COR-L47 (cell line): ENCODE measurements around the gene DIPK1B.

Experiments
- DNase-seq: peaks from one replicate; lab custom pipeline; 2025; lab: John Stamatoyannopoulos, UW

The DIPK1B gene

DNA sequence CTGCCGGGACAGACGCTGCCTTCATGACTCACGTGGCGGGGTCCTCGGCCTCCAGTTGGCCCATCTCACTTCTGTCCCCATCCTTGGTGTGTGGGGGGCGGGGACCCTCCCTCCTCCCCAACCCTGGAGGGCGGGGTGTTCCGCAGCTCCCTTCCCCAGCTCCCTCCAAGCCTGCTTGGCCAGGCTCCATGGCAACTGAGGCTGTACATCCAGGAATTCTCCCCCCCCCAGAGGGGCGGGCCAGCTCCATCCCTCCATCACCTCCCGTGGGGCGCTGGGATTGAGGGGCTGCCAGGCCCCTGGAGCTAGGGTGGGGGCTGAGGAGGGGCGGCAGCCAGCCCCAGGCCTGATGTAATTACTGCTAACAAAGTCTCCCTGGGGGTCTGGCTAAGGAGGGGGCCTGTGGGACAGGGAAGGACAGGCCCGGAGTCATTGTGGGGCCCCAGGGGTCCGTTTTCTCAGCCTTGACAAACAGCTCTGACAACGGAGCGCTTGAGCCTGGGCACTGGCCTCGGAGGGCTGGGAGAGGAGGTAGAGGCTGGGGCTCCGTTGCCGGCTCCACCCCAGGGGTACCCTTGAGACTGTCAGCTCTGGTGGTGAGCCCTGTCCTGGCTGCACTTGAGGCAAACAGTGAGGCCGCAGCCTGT lies 8.0 kb downstream of the DIPK1B start:
- peak; percentile 81 for DNase-seq

DNA sequence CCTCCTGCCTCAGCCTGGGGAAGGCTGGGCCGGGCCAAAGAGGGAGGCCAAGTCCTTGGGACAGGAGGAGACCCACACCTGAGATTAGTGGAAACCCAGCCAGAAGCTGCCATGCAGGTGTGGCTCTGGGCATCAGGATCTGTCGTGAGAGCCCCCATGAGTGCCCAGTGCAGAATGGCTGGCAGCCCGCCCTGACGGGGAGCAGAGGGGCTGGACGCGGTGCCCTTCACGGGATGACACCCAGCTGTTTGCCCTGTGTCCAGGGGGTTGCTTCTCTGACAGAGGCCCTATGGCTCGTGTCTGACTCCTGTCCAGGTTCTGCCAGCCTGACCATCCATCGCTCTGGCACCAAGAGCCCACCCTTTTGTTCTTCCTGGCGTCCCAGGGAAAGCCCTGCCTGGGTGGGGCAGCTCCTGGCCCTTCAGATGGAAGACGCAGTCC lies 8.5 kb downstream of the DIPK1B start:
- no peak for DNase-seq

DNA sequence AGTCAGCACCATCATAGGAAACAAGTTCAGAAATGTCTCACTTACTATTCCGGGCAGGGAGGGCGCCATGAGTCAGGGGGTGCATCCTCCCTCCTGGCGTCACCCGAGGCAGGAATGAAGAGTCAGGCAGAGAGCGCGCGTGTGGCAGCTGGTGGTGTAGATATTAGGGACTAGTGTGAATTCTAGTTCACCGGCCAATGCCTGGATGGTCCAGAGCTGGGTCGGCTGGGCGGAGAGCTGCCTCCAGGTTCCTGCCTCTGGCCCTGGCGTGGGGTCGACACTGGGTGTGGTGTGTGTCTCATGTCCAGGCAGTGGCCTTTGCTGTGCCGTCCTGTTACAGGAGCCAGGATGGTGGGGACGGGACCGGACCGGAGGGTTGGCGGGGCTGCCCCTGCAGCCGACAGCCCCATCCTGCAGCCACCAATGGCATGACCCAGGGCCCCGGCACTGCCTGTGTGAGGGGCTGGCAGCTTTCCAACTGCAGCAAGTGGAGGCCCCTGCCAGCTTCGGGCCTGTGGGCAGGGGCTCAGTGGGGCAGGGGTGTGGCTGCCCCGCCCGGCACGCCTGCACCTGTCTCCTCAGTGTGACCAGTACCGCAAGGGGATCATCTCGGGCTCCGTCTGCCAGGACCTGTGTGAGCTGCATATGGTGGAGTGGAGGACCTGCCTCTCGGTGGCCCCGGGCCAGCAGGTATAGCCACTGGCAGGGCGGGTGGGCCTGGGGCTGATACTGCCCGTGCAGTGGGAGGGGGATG lies 9.1 kb downstream of the DIPK1B start:
- DNase-seq, result peak; percentile 64

DNA sequence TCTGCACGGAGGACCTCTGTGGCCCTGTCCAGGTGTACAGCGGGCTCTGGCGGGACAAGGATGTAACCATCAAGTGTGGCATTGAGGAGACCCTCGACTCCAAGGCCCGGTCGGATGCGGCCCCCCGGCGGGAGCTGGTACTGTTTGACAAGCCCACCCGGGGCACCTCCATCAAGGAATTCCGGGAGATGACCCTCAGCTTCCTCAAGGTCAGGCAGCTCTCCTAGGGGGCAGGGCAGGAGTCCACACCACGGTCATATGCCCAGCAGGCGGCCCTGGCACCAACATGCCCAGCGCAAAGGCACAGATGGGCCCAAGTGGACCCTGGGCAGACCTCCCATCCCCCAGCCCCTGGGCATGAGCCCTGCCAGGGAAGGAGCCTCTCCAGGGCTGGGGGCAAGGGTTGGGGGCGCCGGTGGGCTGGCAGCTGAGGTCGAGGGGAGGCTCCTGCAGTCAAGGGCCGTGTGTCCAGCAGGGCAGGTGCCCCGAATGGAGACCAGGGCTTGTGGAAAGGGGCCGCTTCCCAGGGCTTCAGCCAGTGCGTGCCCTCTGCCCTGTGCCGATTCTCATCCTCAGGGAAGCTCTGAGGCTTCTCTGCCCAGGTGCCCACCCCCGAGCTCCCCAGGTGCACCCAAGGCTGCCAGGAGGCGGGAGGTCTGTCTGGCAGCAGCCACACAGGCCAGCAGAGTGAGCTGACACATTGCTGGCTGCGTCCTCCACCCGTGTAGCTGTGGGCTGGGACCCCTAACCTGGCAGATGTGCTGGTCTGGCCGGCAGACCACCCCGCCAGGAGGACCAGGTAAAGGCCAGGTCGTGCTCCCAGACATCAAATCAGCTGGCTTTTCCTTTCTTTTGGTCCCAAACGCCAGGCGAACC lies 10.0 kb downstream of the DIPK1B start:
- no peak for DNase-seq

DNA sequence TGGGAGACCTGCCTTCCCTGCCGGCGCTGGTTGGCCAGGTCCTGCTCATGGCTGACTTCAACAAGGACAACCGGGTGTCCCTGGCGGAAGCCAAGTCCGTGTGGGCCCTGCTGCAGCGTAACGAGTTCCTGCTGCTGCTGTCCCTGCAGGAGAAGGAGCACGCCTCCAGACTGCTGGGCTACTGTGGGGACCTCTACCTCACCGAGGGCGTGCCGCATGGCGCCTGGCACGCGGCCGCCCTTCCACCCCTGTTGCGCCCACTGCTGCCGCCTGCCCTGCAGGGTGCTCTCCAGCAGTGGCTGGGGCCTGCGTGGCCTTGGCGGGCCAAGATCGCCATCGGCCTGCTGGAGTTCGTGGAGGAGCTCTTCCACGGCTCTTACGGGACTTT lies 10.6 kb downstream of the DIPK1B start:
- DNase-seq, result no peak

DNA sequence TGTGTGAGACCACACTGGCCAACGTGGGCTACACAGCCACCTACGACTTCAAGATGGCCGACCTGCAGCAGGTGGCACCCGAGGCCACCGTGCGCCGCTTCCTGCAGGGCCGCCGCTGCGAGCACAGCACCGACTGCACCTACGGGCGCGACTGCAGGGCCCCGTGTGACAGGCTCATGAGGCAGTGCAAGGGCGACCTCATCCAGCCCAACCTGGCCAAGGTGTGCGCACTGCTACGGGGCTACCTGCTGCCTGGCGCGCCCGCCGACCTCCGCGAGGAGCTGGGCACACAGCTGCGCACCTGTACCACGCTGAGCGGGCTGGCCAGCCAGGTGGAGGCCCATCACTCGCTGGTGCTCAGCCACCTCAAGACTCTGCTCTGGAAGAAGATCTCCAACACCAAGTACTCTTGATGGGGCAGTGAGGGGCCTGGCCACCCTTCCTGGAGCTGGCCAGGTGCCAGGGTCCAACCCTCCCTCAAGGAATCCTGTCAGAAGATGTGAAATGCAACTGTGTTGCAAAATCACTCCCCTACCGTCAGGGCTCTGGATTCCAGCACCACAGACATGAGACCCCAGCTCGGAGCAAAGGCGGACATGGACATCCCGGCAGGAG lies 11.1 kb downstream of the DIPK1B start:
- no peak for DNase-seq

DNA sequence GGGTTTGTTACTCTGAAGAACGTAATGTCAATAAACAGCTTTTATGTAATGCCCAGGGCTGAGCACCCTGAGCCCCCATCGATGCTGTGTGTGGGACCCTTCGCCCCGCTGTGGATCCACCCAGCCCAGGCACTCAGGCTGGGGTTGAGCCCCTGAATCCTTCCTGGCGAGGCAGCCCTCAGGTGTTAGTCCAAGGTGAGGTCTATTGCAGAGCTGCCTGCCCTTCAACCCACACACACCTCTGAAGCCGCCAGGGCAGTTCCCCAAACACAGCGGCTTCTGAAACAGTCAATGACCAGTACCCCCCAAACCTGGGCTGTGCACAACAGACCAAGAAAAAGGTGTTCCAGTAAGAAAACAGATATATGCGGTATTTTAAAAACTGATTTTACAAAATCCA lies 11.6 kb downstream of the DIPK1B start:
- no peak for DNase-seq

DNA sequence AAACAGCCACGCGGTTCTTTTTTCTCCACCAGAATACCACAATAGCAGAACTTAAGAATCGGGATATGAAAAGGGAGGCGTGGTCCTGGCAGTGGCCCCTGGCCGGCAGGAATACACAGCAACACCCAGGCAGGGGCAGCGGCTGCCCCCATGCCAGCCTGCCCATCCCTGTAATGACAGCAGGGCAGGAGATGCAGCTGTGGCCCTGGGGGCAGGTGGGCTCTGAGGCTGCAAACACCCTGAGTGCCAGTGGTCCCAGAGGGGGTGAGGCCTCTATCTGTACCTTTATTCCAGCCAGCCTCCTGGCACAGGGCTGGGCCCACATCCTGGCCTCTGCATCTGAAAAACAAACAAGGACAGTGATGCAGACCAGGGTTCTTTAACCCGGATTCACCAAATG lies 12.4 kb downstream of the DIPK1B start:
- no peak for DNase-seq

DNA sequence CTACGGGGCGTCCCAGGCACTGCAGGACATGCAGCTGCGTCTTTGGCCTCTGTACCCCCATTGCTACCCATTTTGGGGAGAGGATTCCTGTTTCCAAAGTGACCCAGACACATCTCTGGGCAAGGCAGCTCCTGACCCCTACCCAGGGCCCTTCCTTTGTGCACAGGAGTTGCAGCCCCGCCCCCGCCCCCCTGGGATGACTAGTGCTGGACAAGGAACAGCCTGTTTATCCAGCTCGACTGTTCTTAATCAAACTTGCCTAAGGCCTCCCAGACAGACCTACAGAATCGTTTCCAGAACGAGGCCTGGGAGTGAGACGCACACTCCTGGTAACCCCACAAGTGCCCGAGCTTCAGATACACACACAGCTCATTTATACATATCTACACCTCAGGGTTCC lies 13.2 kb downstream of the DIPK1B start:
- no peak for DNase-seq

DNA sequence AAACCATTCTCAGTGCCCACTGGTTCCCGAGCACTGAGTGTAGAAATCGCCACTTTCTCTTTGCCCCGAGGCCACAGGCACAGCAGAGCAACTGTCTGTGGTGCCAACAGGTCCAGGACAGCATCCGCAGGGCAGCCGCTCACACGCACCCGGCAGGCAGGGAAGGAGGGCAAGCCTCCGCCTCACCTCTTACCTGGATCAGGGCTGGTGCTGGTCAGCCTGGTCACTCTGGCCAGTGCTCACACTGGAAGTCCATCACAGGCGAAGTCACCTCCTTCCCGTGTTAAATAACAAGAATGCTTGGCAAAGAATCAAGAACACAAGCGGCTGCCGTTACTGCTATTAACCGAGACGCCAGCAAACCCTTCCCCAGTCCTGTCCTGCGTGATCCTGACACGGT lies 13.7 kb downstream of the DIPK1B start:
- no peak for DNase-seq

DNA sequence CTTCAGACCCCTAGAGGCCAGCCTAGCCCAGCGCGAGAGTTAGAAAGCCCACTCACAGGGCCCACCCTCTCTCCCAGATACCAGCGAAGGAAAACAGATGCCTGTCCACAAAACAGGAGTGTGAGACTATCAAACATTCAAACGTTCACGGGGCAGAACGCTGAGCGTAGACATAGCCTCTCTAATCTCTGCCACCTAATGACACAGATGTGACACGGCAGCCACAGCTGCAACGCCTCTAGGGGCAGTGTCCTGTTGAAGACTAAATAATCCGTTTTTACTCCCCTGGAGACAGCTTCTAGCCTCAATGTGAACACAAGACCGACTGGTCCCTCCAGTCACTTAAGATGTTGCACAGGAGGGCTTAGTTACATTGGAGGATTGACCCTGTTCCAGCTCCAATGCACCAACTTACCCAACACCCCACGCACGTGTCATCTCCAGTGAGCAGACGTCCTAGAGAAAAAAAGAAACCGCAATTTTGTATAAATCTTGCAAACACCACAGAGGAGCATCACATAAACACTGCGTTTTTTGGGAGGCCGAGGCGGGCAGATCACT lies 14.3 kb downstream of the DIPK1B start:
- peak; percentile 29 for DNase-seq

DNA sequence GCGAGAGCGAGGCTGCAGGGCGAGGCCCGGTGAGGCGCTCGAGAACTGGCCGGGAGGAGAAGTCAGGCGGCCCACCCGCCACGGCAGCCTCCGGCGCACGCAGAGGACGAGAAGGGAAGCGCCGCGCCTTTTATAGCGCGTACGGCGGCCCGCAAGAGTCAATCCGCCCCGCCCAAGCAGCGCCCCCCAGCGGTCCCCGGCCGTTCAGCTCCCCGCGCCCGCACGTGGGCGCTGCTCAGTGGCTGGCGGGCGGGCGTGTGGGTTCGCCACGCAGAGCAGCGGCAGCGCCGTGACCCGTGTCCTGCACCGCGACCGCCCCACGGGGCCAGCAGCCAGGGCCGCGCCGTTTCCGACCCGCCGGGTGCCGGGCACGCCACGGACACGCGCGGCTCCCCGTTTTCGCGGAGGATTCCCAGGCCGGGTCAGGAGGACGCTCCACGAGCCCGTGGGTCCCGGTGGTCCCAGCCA lies 15.7 kb downstream of the DIPK1B start:
- DNase-seq, result peak; percentile 81

DNA sequence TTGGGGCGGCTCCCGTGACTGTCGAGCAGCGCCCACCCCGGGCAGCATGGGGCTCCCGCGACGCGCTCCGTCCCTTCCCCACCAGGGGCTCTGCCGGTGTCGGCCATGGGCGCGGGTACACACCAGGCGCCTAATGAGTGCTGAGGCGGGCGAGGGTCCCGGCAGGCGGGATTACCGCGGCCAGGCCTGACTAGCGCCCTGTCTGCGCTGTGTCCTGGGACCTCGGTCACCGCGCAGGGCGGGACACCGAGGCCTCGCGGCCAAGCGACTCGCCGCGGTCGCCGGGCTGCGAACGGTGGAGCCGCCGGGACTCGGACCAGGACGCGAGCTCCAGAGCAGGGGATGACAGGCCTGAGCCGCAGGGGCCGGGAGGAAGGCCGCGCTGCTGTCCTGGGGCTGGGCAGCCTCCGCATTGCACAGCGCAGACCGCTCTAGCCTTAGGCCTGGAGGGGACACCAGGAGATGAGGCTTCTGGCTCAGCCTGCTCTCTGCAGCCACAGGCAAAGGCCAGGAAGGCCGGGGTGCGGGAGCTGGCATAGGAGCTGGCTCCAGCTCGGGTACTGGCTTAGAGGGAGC lies 16.3 kb downstream of the DIPK1B start:
- DNase-seq, result no peak

DNA sequence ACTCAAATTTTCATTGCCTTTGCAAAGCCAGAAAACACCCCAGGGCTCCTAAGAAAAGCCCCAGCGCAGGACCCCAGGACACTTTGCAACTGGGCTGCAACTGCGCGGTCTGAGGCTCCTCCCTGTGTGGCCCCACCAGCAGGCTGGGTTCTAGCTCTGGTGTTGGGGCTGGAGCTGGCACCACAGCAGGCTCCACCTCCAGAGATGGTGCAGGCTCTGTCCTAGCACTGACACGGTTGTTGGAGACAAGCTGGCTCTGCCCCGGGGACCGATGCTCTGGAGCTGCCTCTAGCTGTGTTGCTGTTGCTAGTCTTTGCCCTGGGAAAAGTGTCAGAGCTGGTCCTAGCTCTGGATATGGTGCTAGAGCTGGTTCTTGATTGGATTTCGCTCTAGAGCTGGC lies 16.8 kb downstream of the DIPK1B start:
- no peak for DNase-seq

DNA sequence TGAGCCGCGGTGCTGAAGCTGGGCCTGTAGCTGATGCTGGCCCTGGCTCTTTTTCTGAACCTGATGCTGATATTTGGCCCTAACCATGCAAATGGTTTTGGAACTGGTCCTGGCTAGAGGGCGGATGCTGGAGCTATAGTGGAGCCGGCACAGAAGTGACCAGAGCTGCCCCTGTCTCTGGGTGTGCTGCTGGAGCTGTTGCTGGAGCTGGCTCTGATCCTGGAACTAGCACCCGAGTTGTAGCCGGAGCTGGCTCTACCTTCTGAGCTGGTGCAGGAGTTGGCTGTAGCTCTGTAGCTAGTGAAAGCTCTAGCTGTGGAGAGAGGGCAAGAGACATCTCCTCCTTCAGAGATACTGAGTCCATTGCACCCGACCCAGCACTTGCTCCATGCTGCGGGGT lies 17.6 kb downstream of the DIPK1B start:
- DNase-seq, result no peak

DNA sequence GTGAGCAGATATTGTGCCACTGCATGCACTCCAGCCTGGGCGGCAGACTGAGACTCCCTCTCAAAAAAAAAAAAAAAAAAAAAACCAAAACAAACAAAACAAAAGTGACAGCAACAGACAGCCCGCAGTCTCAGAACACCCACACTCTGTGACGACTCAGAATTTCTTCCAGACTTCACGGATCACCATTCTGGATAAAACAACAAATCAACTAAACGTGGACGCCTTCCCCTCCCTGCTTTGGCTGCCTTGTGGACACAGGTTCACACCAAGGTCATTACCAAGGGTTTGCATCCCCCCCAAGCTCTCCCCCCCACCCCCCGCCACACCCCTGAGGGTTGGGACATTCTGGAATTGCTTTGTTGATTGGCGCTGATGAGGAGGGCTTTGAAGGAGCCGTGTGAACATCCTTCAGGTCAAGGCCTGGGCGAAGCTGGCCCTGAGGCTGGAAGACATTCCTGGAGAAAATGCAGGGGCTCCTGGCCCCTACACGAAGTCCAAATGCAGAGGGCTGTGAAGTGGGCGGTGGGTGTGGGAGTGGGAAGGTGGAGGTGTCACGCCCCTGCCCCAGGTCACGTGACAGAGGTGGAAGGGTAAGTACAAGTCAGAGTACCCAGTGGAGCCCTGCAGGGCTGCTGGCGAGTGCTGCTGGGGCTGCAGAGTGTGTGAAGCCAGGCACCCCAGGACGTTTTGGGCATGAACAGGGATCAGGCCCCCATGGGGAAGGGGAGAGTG lies 20.2 kb downstream of the DIPK1B start:
- DNase-seq, result no peak

DNA sequence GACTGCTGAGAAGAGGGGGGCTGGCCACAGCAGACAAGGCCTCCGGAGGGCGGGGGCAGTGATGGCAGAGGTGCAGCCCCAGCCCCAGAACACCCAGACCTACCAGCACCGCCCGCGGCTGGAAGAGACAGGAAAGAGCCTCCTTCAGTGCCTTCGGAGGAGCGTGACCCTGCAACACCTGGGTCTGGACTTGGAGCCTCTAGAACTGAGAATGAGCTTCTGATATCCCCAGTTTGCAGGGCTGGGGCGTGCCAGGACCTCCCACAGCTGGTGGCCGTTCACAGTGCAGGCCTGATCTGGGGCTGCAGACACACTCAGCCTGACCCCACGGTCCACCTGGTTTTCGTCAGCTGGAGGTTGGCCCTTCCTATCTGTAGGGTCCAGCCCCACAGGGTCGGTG lies 21.2 kb downstream of the DIPK1B start:
- no peak for DNase-seq

DNA sequence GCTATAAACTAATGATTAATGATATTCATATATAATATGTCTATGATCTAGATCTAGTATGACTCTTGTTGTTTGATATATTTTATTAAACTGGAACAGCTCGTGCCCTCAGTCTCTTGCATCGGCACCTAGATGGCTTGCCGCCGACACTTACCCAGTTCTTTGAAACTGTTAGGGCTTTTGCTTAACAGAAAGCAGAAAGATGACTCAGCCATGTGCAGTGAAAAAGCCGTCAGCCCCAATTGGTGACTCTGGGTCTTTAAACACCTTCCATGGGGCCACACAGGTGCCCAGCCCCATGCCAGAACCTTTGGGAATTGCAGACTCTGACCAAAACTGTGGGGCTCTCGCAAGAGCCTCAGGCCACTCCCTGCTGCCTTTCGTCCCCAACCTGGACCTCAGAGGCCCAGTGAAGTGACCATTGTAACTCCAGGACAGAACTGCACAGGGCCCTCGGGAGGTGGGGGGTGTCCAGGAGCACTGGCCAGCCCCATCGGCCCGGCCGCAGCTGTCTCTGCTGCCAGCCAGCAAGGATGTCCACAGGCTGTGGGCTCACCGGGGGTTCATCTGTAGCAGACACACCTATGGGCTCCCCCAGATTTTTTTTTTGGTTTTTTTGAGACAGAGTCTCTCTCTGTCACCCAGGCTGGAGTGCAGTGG lies 22.6 kb downstream of the DIPK1B start:
- DNase-seq, result no peak

DNA sequence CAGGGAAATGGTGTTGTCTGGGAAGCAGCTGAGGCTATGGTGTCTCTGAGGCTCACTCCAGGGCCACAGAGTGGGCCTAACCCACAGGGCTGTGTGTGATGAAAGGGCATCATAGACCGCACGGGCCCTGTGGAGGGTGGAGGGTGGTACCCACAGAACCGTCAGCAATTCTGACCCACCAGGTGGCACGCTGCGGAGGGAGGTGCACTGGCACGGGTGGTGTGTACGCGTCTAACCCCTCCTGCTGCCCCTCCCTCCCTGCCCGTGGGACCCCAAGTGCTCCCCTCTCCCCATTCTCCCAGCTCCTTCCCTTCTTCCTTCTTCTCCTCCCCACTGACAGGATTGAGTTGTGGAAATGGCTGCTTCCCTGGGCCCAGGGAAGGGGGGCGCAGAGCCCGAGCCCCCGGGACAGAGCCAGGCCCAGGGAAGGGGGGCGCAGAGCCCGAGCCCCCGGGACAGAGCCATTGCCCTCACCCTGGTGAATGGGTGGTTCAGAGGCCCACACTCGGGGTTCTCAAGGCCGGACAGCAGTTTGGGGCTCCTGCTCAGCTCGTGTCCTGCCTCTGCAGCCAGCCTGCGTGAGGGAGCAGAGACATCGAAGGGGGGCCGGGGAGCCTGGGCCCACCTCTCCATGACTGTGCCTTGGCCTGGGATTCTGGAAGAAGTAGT lies 23.6 kb downstream of the DIPK1B start:
- no peak for DNase-seq

DNA sequence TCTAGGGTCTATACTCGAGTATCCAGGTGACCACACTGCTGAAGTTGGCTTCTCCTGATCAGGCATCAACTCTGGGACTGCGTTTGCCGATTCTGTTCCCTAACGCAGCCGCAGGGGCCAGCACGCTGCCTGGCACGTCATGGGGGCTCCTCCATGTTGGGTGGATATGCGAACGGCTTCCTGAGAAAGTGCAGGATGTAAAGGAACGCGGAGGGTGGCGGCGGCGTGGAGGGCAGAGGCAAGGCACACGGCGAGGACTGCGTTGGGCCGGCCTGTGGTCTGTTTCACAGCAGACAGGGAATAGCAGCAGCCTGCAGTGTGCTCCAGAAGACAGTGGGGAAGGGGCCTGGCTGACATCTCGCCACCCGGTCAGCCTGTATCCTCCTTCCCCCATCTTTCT lies 26.6 kb downstream of the DIPK1B start:
- no peak for DNase-seq
